Lung microvascular endothelial cell (primary cell): ENCODE data around the gene KRT1. TPM values are rescaled to one million over a fixed set of nuclear protein-coding genes. Genes with fewer than 3 reads are reported as not detected.

ENCODE experiments used
- DNase-seq, 2 donors: peaks; one replicate each; pipeline versions ENCODE4 v3.0.0 to v3.0.0-alpha.2; 2010; ENCODE audit warnings: low read depth in 2 of 2
- total RNA-seq: library from RNA; depleted of rRNA; stranded (reverse); fragments of >200 nt; gene quantifications from 2 replicates; pipeline ENCODE4 v1.2.1, GENCODE V29; 2014

The KRT1 gene
- total RNA-seq, 1 donor from 2014 or later, result not detected

DNA sequence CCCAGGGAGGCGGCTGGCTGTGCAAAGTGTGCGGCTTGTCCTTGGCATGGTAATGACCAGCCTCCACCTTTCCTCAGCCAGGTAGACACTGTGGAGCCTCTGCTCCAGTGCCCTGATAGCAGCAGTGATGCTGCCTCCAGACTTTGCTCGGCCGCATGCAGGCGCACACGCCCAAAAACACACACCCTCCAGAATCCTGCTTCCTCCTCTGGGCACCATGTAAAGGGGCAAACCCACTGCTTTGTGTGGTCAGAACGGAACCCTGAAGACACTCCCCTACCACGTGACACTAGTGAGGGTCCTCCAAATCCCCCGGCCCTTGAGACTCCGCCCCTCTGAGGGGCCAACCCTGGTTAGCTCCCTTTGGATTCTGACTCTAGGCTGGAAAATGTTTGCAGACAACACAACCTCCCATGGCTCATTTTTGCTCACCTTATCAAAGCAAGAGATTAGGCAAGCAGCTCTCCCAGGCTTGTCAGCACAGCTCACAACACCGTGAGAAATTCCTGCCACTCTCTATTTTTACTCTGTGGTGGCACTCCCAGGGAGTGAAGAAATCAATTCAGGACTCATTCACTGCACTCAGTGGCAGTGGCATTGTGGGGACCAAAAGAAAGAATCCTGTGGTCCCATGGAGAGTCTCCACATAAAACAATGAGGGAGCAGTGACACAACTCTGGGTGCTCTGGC lies 18.6 kb upstream of the KRT1 start:
- no peak for DNase-seq

DNA sequence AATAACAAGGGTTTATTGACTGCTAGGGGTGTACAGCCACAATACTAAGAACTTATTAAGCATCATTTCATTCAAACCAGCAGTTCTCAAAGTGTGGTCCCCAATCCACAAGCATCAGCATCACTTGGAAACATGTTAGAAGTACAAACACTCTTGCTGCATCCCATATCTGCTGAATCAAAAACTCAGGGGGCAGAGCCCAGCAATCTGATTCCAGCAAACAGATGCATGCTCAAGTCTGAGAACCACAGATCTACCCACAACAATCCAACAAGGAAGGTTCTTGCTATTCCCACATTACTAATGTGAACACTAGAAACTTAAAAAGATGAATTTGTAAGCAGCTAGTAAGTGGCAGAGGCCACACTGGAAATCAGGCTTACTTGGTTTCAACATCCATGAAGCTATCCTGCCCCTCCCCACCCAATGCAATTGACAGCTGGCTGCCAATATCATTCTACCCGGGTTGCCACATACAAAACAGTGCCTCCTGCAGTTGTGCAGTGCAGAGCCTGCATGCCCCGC lies 16.9 kb upstream of the KRT1 start:
- DNase-seq, result no peak

DNA sequence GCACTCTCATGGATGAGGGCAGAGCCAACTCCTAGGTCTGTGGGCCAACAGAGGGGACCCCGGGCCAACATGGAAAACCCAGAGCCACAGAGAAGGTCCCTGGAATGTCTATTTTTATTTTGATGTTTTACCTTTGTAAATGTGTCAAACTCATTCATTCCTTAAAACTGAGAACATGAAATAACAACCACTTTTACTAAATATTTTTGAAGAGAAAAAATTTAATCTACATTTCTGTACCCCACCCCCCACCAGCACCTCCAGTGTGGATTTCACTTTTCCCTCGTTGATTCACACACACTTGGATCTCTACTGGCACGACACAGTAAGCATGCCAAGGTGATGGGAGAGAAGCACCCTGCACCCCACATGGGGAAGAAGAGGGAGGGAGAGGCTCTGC lies 16.4 kb upstream of the KRT1 start:
- DNase-seq, result no peak

DNA sequence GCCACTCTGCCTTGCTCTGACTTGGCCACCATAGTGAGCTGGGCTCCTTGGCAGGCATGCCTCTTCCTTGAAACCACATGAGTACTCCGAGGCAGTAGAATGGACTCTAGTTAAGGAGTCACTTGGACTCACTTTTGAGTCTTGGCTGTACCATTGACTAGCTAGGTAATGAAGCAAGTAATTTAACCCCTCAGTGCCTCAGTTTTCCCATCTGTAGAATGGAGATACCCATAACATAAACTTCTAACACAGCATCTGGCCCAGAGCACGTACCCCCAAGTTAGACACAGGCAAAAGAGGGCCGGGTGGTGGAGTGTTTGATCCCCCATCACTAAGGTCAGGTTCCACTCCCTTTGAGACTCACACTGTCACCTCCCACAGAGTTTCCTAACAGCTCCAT lies 14.8 kb upstream of the KRT1 start:
- DNase-seq, result no peak

DNA sequence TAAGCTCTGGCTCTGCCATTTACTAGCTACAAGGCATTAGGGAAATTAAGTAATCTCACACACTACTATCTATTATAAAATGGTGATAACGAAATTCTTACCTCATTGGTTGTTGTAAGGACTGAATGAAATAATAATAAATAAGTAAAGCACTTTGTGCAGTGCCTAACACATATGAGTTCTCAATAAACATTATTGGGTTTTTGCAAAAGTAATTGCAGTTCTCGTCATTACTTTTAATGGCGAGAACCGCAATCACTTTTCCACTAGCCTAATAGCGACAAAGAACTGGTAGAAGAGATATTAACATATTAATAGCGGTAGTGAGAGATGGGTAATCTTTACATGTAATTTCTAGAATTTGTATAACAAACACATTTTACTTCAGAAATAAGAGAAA lies 13.9 kb upstream of the KRT1 start:
- no peak for DNase-seq

DNA sequence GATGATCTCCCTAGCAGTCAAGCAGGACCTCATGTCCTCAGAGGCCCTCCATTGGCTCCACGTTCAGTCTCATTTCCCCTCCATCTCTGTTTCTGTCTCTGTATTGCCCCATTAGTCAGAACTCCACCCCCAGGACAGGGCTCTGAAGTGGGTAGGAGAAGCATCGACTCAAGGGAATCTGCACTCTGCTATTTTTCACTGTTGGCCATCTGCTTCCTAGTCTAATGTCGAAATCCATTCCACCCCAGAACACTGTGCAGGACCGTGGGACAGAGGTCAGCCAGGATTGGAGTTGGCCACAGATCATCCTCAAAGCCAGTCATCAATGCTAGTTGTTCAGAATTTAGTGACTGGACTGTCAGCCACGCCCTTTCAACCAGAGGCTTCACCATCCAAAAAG lies 13.1 kb upstream of the KRT1 start:
- no peak for DNase-seq

DNA sequence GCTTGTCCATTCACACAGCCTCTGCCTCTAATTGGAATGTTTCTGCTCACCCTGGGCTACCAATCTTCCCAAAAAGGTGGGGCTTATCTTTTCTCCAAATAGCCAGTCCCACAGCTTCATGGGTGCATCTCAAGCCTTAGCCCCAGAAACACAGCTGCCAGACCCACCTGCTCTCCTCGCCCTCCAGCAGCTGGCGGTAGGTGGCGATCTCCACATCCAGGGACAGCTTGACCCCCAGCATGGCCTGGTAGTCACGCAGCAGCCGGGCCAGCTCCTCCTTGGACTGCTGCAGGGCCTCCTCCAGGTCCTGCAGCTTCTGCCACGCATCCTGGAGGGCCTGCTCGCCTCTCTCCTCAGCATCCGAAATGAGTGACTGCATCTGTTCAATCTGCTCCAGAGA lies 12.0 kb upstream of the KRT1 start:
- DNase-seq, result no peak

DNA sequence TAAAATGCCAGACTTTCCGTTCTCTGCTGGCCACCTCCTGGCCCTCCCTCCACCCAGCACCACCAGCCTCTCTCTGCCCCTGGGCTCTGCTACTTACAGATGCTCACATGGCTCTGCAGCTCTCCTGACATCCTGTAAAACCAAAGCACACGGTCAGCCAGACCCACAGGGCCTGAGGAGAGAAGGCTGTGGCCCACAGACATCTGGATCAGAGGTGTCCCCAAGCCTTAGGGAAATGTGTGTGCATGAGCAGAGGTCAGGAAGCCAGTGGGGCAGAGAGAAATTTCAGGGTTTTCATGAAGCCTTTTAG lies 11.6 kb upstream of the KRT1 start:
- no peak for DNase-seq

DNA sequence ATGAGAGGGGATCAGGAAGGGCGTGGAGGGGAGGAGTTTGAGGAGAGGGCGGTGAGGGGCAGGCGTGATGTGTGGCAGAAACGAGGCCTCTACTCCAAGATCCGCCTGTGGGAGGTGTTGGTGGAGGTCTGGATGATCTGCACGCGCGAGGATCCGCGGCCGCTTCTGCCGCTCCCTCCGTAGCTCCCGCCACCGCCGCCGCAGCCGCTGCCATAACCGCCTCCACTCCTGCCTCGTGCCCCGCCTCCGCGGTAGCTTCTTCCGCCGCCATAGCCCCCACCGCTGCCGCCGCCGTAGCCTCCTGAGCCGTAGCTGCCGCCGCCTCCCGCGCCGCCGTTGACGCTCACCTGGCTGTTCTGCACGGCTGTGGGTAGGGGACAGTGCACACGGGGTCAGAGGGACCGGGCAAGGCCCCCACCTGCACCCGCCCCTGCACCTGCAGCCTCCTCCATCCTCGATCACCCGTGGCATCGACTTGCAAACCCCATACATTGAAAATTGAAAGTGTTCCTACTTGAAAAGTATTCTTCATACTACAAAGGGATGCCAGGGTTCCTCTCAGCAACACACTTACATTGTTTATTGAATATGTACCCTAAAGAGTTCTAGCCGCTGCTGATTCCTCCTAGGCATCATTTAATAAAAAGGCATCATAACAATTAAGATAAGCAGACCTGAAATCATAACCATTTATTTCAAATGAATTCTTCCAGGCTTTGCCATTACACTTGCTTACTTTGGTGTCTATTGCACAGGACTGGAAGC lies 11.1 kb upstream of the KRT1 start:
- no peak for DNase-seq

DNA sequence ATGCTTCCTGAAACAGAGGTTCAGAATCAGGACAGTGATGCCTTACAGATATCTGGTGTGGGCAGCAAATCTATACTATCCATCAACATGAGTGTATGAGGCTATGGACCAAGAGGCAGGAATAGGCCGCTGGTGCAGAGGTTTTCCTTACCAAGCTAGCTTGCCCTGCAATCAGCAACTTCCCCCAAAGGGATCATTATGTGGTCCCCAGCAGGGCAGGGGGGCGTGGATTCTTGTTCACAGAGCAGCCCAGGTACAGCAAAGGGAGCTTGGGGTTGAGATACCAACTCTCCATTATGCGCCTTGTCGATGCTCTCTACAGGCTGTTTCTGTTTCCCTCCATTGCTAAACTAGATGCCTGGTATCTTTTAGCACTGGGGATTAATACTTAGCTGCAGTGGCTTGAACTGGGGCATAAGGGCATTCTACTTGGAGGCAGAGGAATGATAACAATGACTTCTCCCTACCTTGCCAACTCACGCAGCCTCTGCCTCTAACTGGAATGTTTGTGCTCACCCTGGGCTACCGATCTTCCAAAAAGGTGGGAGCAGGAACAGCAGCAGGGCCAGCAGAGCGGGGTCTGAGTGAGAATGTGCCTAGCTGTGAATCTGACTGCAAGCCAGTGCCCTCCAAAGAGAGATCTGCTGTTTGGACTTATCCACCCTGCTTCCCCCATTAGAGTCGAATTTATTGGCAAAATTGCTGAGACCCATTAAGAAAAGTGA lies 10.3 kb upstream of the KRT1 start:
- no peak for DNase-seq

DNA sequence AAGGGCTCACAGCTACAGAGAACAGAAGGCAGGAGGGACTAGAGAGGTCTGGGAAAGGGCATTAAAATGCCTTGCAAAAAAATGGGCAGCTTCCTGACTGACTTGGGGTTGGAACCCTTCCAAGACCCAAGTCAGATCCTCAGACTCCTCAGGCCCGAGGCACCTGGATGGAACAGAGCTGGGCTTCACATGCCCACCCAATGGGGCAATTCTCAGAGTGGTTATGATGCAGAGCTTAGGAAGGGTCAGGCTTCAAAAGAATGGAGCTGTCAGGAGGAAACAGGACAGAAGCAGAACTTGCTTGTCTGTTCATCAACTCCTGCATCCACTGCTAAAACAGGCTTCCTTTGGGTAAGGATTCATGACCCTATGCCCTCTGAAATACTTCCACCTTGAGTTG lies 9.7 kb upstream of the KRT1 start:
- no peak for DNase-seq

DNA sequence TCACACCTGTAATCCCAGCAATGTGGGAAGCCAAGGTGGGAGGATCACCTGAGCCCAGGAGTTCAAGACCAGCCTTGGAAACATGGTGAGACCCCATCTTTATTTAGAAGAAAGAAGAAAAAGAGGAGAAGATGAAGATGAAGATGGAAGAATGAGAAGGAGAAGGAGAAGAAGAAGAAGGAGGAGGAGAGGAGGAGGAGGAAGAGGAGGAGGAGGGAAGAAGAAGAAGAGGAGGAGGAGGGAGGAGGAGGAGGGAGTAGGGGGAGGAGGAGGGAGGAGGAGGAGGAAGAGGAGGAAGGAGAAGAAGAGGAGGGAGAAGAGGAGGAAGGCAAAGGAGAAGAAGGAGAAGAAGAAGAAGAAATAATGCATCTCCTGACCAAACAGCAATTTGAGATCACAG lies 9.0 kb upstream of the KRT1 start:
- no peak for DNase-seq

DNA sequence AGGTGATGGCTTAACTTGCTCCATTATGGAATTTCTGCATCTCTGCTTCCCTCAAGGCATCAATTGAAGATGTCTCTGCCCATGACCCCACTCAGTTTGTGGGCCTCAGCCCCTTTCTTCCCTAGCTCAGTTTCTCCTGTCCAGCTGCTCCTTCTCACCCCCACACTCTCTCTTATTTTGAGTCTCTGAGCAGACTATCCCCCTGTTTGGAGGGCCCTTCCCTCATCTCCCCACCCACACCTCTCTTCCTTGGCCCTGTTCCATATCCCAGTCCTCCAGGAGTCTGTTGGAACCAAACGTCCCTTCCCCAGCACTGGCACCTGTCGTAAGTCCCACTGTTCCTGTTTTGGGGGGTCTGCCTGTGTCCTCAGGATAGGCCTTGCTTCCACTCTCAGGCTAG lies 8.3 kb upstream of the KRT1 start:
- no peak for DNase-seq

DNA sequence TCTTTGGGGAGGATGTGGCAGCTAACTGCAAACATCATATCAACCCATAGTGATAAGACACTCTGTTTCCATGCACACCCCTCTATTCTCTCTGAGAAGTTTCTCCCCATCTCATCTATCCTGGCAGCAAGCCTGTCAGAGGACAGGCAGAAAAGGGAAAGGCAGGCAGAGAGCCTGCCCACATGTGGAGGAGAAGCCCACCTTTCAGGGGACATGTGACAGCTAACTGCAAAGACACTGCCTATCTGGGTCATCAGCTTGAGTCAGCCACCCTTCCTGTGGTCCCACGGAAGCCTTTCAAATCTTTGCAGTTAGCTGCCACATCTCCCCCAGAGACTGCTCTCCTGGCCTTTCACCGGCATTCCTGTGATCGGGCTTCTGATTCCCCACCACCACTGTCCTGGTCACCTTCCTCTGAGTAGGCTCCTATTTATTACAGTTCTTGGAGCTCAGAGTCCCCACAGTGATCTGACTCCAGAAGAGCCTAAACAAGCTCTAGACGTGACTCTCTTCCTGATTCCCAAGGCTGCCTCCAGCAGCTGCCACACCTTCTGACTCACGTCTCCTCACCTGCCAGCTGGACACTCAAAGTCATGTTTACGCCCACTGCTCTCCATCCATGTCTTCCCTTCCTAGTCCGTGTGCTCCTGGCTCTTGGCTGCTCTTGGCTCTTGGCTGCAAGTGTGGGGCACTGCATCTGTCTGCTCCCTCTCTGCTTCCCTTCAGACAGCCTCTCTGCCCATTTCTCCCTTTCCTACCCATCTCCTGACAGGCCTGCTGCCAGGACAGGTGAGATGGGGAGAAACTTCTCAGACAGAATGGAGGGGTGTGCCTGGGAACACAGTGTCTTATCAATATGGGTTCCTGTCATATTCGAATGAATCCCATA lies 7.5 kb upstream of the KRT1 start:
- no peak for DNase-seq

DNA sequence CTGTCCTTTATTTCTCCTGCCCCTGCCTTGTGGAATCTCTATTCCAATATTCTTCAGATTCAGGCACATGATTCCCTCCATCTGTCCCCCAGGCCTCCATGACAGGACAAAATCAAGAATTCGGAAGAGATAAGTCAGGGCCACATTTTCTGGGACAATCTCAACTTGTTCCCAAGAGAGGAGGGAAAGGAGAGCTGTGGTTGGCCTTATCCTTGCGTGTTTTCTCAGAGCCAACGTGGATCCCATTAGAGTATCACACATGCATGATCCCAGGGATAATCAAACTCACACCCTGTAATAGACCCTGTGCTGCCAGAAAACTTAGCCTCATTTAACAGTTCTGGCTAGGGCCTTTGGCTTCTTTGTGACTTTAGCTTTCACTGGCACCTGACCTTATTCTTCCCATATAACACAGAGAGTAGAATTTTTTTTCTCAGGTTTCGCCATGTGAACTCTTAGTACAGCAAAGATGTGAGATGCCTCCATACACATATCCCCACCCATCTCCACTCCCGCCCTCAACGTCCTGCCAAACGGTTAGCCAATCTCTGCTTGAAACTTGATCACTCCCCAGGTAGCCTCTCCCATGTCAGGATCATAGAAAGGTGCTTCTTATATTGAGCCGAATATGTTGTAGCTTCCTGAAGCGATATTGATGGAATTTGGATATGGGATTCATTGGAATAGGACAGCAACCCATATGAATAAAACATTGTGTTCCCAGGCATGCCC lies 6.7 kb upstream of the KRT1 start:
- DNase-seq, result no peak

DNA sequence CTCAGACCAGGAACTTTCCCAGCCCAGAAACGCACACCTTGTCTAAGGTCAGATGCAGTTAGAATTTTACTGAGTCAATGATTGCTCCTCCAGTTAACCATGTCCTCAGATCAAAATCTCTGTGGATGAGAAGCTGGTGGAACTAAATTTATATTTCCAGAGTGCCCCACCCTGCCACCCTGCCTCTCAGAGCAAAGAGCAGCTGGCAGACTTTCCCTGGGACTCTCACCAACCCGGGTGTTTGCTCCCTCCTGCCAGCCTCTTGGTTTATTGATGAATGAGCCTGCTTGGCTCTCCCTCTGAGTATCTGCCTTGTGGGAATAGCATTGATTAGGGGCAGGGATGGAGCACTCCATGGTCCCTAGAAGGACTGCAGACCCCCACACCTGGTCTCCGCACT lies 5.9 kb upstream of the KRT1 start:
- DNase-seq, result no peak

DNA sequence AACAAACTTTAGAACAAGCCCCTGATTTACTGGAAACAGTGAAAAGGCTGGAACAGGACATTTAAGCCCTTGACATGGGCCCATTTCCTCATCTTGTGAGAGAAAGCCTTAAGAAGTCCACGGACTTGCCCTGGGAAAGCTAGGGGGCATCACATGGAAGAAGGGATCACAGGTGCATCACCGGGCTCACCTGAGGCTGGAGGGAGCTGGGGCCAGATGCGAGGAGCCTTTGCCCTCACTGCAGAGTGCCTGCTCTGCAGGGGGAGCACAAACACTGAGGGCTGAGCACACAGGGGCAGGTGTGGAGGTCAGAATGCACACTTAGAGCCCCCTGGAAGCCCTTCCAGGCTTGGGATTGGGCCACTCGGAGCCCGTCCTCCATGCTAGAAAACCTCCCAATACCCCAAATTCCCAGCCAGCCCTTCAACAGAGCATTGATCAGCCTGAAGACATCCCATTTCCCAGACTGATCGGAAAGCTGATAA lies 5.2 kb upstream of the KRT1 start:
- no peak for DNase-seq

DNA sequence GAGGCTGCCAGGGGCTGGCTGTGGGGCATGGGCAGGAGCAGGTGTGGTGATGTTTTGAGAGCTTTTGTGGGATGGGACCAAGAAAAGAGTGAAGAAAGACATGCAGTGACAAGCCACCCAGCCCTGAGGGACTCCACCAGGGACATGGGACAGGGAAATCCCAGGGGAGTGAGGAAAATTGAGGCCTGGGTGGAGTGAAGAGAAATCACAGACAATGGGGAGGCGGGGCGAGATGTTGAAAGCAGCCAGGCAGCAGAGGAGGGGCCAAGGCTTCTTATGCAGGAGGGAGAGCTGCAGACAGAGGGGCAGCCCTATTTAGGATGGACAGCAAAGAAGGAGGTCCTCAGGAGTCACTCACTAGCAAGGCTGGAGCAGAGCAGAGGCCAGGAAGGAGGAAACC lies 4.2 kb upstream of the KRT1 start:
- no peak for DNase-seq

DNA sequence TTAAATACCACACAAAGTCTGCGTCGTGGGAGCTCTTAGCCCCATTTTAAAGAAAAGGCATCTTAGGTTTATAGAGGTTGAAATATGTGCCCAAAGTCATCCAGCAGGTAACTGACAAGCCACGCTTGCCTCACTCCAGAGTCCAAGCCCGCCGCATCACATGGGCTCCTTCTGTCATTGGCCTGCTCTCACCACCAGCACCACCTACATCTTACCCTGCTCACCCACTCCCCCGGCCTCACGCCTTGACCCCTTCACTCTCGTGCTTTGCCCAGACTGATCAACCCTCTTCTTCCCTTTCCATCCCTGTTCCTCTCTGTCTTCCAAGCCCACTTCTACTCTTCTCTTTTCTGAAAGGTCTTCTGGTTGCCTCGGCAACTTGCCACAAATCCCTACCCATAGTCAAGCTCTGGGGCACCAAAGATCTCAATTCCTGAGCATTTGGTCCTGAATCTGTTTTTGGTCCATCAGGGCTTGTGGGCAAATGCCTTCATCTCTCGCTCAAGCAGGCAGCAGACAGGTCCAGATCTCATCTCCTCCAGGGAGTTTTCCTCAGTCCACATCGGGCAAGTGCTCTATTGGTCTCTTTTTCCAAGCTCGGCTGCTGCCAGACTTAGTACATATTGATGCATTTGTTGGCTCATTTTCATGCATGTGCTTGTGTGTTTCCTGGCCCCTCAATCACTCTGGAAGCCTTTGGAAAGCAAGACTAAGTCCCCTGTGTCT lies 3.5 kb upstream of the KRT1 start:
- no peak for DNase-seq

DNA sequence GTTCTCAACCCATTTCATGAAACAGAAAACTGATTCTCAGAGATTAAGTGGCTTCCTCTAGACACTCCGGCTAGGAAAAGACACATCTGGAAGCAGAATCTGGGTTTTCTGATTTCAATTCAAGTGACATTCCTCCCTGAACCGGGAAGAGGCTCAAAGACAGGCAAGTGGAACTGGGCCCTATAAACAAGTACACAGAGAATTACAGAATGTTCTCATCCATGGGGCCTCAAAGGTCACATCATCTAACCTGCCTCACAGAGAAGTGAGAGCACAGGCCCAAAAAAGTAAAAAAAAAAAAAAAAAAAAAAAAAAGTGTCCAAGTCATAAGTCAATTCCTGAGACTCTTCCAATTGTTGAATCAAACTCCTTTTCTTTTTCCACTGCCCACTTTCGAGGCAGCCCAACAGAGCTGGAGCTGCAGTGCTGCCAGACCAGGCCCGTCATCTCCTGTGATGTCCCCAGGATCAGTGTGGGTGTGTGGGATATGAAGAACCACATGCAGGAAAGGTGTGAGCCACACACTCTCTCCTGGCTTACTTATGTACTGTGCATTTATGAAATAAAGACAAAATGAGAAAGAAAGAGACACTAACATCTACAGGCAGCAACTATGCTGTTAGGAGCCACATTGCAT lies 2.8 kb upstream of the KRT1 start:
- no peak for DNase-seq
